Activated CD8-positive, alpha-beta T cell treated with anti-CD3 and anti-CD28 coated beads for 36 hours (primary cell): Measurements from ENCODE around the gene PTGR1. TPM values are rescaled to one million over a fixed set of nuclear protein-coding genes. Genes with fewer than 3 reads are reported as not detected.

ENCODE experiments used
- ATAC-seq: fragments of 200-7000 bp; cut with Tn5 transposase; one replicate; pipeline ENCODE4 v1.10.0; 2021; ENCODE audit warnings: mild to moderate bottlenecking, moderate library complexity
- CTCF ChIA-PET: fragments of 350-600 bp; sonication (Branson Sonifier 250); formaldehyde crosslinking; loops from one replicate; lab custom pipeline; 2021; ENCODE audit warnings: antibody characterized with exemption; lab: Charles Lee
- POLR2A ChIA-PET: fragments of 350-600 bp; sonication (Branson Sonifier 250); formaldehyde crosslinking; loops from one replicate; lab custom pipeline; 2021; ENCODE audit warnings: antibody characterized with exemption; lab: Charles Lee
- DNase-seq: peaks from one replicate; pipeline ENCODE4 v3.0.0-alpha.2; 2020
- H3K27ac Mint-ChIP-seq: one replicate; pipeline ENCODE4 v1.8.0; 2021; ENCODE audit warnings: mild to moderate bottlenecking, mixed read lengths
- H3K27me3 Mint-ChIP-seq: one replicate; pipeline ENCODE4 v1.8.0; 2021; ENCODE audit warnings: mixed read lengths
- H3K36me3 Mint-ChIP-seq: one replicate; pipeline ENCODE4 v1.8.0; 2021; ENCODE audit warnings: low read depth, mixed read lengths
- H3K4me1 Mint-ChIP-seq: one replicate; pipeline ENCODE4 v1.8.0; 2021; ENCODE audit warnings: low read depth, mixed read lengths
- H3K4me3 Mint-ChIP-seq: one replicate; pipeline ENCODE4 v1.8.0; 2021; ENCODE audit warnings: mild to moderate bottlenecking, moderate library complexity, mixed read lengths
- H3K9me3 Mint-ChIP-seq: one replicate; pipeline ENCODE4 v1.8.0; 2021; ENCODE audit warnings: mixed read lengths
- CTCF ChIP-seq: fragments of 200-600 bp; IDR thresholded peaks from one replicate; pipeline ENCODE4 v1.8.0; 2022; ENCODE audit warnings: antibody characterized with exemption, mild to moderate bottlenecking
- intact Hi-C: fragments of 100-400 bp; cut with micrococcal nuclease; formaldehyde crosslinking; loops from one replicate; pipeline ENCODE4 v1.10.0; 2022
- total RNA-seq, 2 experiments: library from RNA; stranded (reverse); gene quantifications; one replicate each; pipeline ENCODE4 v1.2.3, GENCODE V29; 2021

Gene PTGR1
- total RNA-seq, 2 experiments from 2014 or later: 1.7 to 1.8 TPM

- H3K4me3 Mint-ChIP-seq: peak within 1 kb of the TSS; percentile 88
- no peak for TF ChIP-seq CTCF
- DNase-seq (peak; percentile 76), ATAC-seq (peak; percentile 84)
- peaks cover 14% of the 10 kb centered on the region for H3K4me1 Mint-ChIP-seq
- H3K9me3 Mint-ChIP-seq: peaks cover 1% of the 10 kb centered on the region
- intact Hi-C loops: no loop called here
- POLR2A ChIA-PET: interaction anchor here (1.0 kb wide), 1 partner anchor 43 kb away, joined by 4 read pairs; no protein-coding TSS in a partner anchor
- peaks cover 2% of the 10 kb centered on the region for H3K27me3 Mint-ChIP-seq
- H3K27ac Mint-ChIP-seq: peak within 1 kb of the TSS; percentile 85
- H3K36me3 Mint-ChIP-seq: peaks cover 8% of the 10 kb centered on the region
- CTCF ChIA-PET: interaction anchor here (0.6 to 1.1 kb wide), 2 partner anchors 27 to 96 kb away, joined by 3 read pairs; no protein-coding TSS in a partner anchor
Observed at GRCh38 chr9:111525056-111525977, 74.1 kb downstream of the PTGR1 start, which contains the start of gene ZNF483. TSS of gene ZNF483 (plus strand) at chr9:111525179. CDS start at chr9:111527396, 2,217 bp downstream.

- CTCF ChIA-PET: interaction anchor here (0.8 to 1.1 kb wide), 2 partner anchors 84 to 97 kb away, joined by 3 read pairs; no protein-coding TSS in a partner anchor
- ATAC-seq: no peak
- intact Hi-C loops: no loop called here
- Mint-ChIP-seq H3K27ac (no peak overlapping the region), H3K4me3 (peak overlapping the region; percentile 88), H3K36me3 (peaks cover 6% of the 10 kb centered on the region), H3K27me3 (peaks cover 2% of the 10 kb centered on the region), H3K4me1 (peaks cover 14% of the 10 kb centered on the region), H3K9me3 (peaks cover 1% of the 10 kb centered on the region)
- no peak for DNase-seq
- TF ChIP-seq CTCF: no peak
- POLR2A ChIA-PET: interaction anchor here (1.0 kb wide), 1 partner anchor 42 kb away, joined by 4 read pairs; no protein-coding TSS in a partner anchor
Observed at GRCh38 chr9:111524731-111525055, 74.8 kb downstream of the PTGR1 start.

- Mint-ChIP-seq H3K4me3 (no peak overlapping the region), H3K4me1 (no peaks in the 10 kb centered on the region), H3K9me3 (peaks cover 3% of the 10 kb centered on the region), H3K27ac (no peak overlapping the region), H3K27me3 (no peaks in the 10 kb centered on the region), H3K36me3 (no peaks in the 10 kb centered on the region)
- ATAC-seq: peak; percentile 47
- CTCF ChIA-PET: no interaction called here
- DNase-seq: no peak
- intact Hi-C loops: no loop called here
- TF ChIP-seq CTCF: no peak
- POLR2A ChIA-PET: no interaction called here
Observed at GRCh38 chr9:111516061-111516465, 83.4 kb downstream of the PTGR1 start.

GRCh38 chr9:111514967-111515366 lies 84.5 kb downstream of the PTGR1 start:
- ChIA-PET POLR2A (no interaction called here), CTCF (no interaction called here)
- no peak for TF ChIP-seq CTCF
- H3K4me3 Mint-ChIP-seq: no peak overlapping the region
- no peak for DNase-seq
- peaks cover 2% of the 10 kb centered on the region for H3K27me3 Mint-ChIP-seq
- peaks cover 5% of the 10 kb centered on the region for H3K9me3 Mint-ChIP-seq
- no peaks in the 10 kb centered on the region for H3K4me1 Mint-ChIP-seq
- no peak for ATAC-seq
- no peak overlapping the region for H3K27ac Mint-ChIP-seq
- H3K36me3 Mint-ChIP-seq: no peaks in the 10 kb centered on the region
- intact Hi-C loops: no loop called here

Other genes starting within 250 kb of the PTGR1 start
- 10 to 100 TPM; 71.6 to 79.6 TPM for gene ECPAS, start 115.3 kb downstream of the PTGR1 start, total RNA-seq
- 1 to 10 TPM; 2.6 to 2.8 TPM for gene ZNF483, start 74.5 kb downstream of the PTGR1 start, total RNA-seq
- gene DNAJC25, start 31.7 kb upstream of the PTGR1 start, total RNA-seq: 10 to 100 TPM in 1 of 2 experiments, 1 to 10 TPM in 1; 9.6 to 11.0 TPM
- 10 to 100 TPM; 14.3 to 17.2 TPM for gene GNG10, start 62.0 kb upstream of the PTGR1 start, total RNA-seq
- not detected for gene SHOC1, start 195.3 kb upstream of the PTGR1 start, total RNA-seq